WTC11 (cell line): Measurements from ENCODE around the gene CTSK. TPM values are rescaled to one million over a fixed set of nuclear protein-coding genes. Genes with fewer than 3 reads are reported as not detected.

Source experiments
- ATAC-seq: fragments of 200-7000 bp; cut with Tn5 transposase; 2 replicates; pipeline ENCODE4 v1.10.0; 2021; ENCODE audit warnings: mild to moderate bottlenecking, moderate library complexity
- CTCF ChIA-PET: fragments of 300-600 bp; sonication (Branson Sonifier 250); formaldehyde crosslinking; loops from one replicate; lab custom pipeline; 2021; ENCODE audit warnings: antibody characterized with exemption; lab: Charles Lee
- POLR2A ChIA-PET: fragments of 350-600 bp; sonication (Branson Sonifier 250); formaldehyde crosslinking; loops from one replicate; lab custom pipeline; 2021; ENCODE audit warnings: antibody characterized with exemption; lab: Charles Lee
- DNase-seq: peaks from one replicate; pipeline ENCODE4 v3.0.0; 2021; ENCODE audit warnings: low spot score
- H3K27ac Mint-ChIP-seq: 2 replicates; pipeline ENCODE4 v1.8.0; 2021; ENCODE audit warnings: mixed read lengths
- H3K27me3 Mint-ChIP-seq: 2 replicates; pipeline ENCODE4 v1.8.0; 2021; ENCODE audit warnings: low read depth, mild to moderate bottlenecking, moderate library complexity, mixed read lengths
- H3K36me3 Mint-ChIP-seq: 2 replicates; pipeline ENCODE4 v1.8.0; 2021; ENCODE audit warnings: mixed read lengths
- H3K4me1 Mint-ChIP-seq: 2 replicates; pipeline ENCODE4 v1.8.0; 2022; ENCODE audit warnings: mixed read lengths
- H3K4me3 Mint-ChIP-seq: 2 replicates; pipeline ENCODE4 v1.8.0; 2021; ENCODE audit warnings: mild to moderate bottlenecking, moderate library complexity, mixed read lengths
- H3K9me3 Mint-ChIP-seq: 2 replicates; pipeline ENCODE4 v1.8.0; 2021; ENCODE audit warnings: mixed read lengths
- CREM ChIP-seq: sonication (generic); formaldehyde crosslinking; IDR thresholded peaks from 2 replicates; pipeline ENCODE4 v1.8.1; 2022; ENCODE audit warnings: mild to moderate bottlenecking, missing genetic modification reagents, moderate library complexity
- FOXP1 ChIP-seq: sonication (generic); formaldehyde crosslinking; IDR thresholded peaks from 2 replicates; pipeline ENCODE4 v1.8.0; 2022; ENCODE audit warnings: missing genetic modification reagents, mild to moderate bottlenecking, moderate library complexity, borderline replicate concordance
- GTF2I ChIP-seq: fragments of 250-450 bp; sonication (Bioruptor Pico); conservative IDR thresholded peaks from 2 replicates; pipeline ENCODE4 v1.4.0; 2021; ENCODE audit warnings: mild to moderate bottlenecking
- JUN ChIP-seq: sonication (generic); formaldehyde crosslinking; IDR thresholded peaks from 2 replicates; pipeline ENCODE4 v1.8.0; 2023; ENCODE audit warnings: mild to moderate bottlenecking, missing genetic modification reagents
- NFATC4 ChIP-seq: fragments of 250-450 bp; sonication (Bioruptor Pico); IDR thresholded peaks from 2 replicates; pipeline ENCODE4 v1.9.0; 2021; ENCODE audit warnings: mild to moderate bottlenecking
- NFYB ChIP-seq: sonication (generic); formaldehyde crosslinking; conservative IDR thresholded peaks from 2 replicates; pipeline ENCODE4 v1.8.0; 2022; ENCODE audit warnings: low read depth, missing genetic modification reagents
- TCF7 ChIP-seq: sonication (generic); formaldehyde crosslinking; IDR thresholded peaks from 2 replicates; pipeline ENCODE4 v1.8.0; 2022; ENCODE audit warnings: mild to moderate bottlenecking, low read depth, missing genetic modification reagents, moderate library complexity
- ZBTB21 ChIP-seq: sonication (generic); formaldehyde crosslinking; IDR thresholded peaks from 2 replicates; pipeline ENCODE4 v1.8.1; 2023; ENCODE audit warnings: mild to moderate bottlenecking, missing genetic modification reagents, borderline replicate concordance
- ZNF138 ChIP-seq: sonication (generic); formaldehyde crosslinking; conservative IDR thresholded peaks from 2 replicates; pipeline ENCODE4 v1.8.1; 2022; ENCODE audit warnings: mild to moderate bottlenecking, moderate library complexity, missing genetic modification reagents
- ZNF232 ChIP-seq: sonication (generic); formaldehyde crosslinking; IDR thresholded peaks from 2 replicates; pipeline ENCODE4 v1.8.0; 2022; ENCODE audit warnings: mild to moderate bottlenecking, missing genetic modification reagents
- total RNA-seq: library from RNA; stranded (reverse); gene quantifications from 3 replicates; pipeline ENCODE4 v1.2.3, GENCODE V29; 2021
- TF ChIP-seq, protein P1 (sequence below): fragments of 250-450 bp; sonication (Bioruptor Pico); IDR thresholded peaks from 2 replicates; pipeline ENCODE4 v1.9.0; 2021; ENCODE audit warnings: mild to moderate bottlenecking, borderline replicate concordance
- TF ChIP-seq, protein P2 (sequence below): sonication (generic); formaldehyde crosslinking; IDR thresholded peaks from 2 replicates; pipeline ENCODE4 v1.8.0; 2022; ENCODE audit warnings: missing genetic modification reagents
- TF ChIP-seq, protein P3 (sequence below): sonication (generic); formaldehyde crosslinking; IDR thresholded peaks from 2 replicates; pipeline ENCODE4 v1.8.1; 2023; ENCODE audit warnings: mild to moderate bottlenecking, missing genetic modification reagents, borderline replicate concordance
- TF ChIP-seq, protein P4 (sequence below): sonication (generic); formaldehyde crosslinking; IDR thresholded peaks from 2 replicates; pipeline ENCODE4 v1.8.0; 2023; ENCODE audit warnings: mild to moderate bottlenecking, missing genetic modification reagents
- TF ChIP-seq, protein P5 (sequence below): sonication (generic); formaldehyde crosslinking; IDR thresholded peaks from 2 replicates; pipeline ENCODE4 v1.8.0; 2022; ENCODE audit warnings: mild to moderate bottlenecking, missing genetic modification reagents
- TF ChIP-seq, protein P6 (sequence below): sonication (generic); formaldehyde crosslinking; IDR thresholded peaks from 2 replicates; pipeline ENCODE4 v1.8.1; 2022; ENCODE audit warnings: missing genetic modification reagents, borderline replicate concordance
- TF ChIP-seq, protein P7 (sequence below): sonication (generic); formaldehyde crosslinking; IDR thresholded peaks from 2 replicates; pipeline ENCODE4 v1.8.1; 2022; ENCODE audit warnings: low read depth, missing genetic modification reagents, borderline replicate concordance

The CTSK gene
- total RNA-seq, 1 experiment from 2014 or later = 9.4 TPM

DNA sequence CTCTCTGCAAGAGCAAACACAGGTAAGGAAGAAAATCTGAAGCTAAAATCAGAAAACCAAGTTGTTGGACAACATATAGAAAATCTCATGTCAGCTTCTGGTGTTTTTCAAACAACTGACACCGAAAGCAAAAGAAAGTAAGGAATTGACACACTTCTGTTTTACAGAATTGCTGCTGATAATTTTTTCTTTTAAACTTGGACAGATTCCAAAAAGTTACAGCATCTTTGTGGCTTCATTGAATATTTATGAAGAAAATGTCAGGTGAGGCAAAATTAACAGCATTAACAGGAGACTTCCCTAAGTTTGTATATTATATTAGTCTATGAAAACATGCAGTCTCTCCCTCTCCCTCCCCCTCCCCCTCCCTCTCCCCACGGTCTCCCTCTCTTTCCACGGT, 27.6 kb downstream of the CTSK start:
- Mint-ChIP-seq H3K27me3 (no peaks in the 10 kb centered on the region), H3K36me3 (peaks cover 8% of the 10 kb centered on the region), H3K9me3 (peaks cover 6% of the 10 kb centered on the region), H3K4me3 (no peak overlapping the region), H3K27ac (no peak overlapping the region), H3K4me1 (no peaks in the 10 kb centered on the region)
- POLR2A ChIA-PET = no interaction called here
- TF ChIP-seq ZNF138 (no peak), ZBTB21 (CRISPR knock-in tag) (no peak), GTF2I (CRISPR knock-in tag) (no peak), NFYB (CRISPR knock-in tag) (no peak), ZNF232 (CRISPR knock-in tag) (no peak), CREM (CRISPR knock-in tag) (no peak), FOXP1 (CRISPR knock-in tag) (no peak), NFATC4 (CRISPR knock-in tag) (no peak)
- TF ChIP-seq, protein P1, sequence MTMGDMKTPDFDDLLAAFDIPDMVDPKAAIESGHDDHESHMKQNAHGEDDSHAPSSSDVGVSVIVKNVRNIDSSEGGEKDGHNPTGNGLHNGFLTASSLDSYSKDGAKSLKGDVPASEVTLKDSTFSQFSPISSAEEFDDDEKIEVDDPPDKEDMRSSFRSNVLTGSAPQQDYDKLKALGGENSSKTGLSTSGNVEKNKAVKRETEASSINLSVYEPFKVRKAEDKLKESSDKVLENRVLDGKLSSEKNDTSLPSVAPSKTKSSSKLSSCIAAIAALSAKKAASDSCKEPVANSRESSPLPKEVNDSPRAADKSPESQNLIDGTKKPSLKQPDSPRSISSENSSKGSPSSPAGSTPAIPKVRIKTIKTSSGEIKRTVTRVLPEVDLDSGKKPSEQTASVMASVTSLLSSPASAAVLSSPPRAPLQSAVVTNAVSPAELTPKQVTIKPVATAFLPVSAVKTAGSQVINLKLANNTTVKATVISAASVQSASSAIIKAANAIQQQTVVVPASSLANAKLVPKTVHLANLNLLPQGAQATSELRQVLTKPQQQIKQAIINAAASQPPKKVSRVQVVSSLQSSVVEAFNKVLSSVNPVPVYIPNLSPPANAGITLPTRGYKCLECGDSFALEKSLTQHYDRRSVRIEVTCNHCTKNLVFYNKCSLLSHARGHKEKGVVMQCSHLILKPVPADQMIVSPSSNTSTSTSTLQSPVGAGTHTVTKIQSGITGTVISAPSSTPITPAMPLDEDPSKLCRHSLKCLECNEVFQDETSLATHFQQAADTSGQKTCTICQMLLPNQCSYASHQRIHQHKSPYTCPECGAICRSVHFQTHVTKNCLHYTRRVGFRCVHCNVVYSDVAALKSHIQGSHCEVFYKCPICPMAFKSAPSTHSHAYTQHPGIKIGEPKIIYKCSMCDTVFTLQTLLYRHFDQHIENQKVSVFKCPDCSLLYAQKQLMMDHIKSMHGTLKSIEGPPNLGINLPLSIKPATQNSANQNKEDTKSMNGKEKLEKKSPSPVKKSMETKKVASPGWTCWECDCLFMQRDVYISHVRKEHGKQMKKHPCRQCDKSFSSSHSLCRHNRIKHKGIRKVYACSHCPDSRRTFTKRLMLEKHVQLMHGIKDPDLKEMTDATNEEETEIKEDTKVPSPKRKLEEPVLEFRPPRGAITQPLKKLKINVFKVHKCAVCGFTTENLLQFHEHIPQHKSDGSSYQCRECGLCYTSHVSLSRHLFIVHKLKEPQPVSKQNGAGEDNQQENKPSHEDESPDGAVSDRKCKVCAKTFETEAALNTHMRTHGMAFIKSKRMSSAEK (CRISPR knock-in tag) = no peak
- TF ChIP-seq, protein P2, sequence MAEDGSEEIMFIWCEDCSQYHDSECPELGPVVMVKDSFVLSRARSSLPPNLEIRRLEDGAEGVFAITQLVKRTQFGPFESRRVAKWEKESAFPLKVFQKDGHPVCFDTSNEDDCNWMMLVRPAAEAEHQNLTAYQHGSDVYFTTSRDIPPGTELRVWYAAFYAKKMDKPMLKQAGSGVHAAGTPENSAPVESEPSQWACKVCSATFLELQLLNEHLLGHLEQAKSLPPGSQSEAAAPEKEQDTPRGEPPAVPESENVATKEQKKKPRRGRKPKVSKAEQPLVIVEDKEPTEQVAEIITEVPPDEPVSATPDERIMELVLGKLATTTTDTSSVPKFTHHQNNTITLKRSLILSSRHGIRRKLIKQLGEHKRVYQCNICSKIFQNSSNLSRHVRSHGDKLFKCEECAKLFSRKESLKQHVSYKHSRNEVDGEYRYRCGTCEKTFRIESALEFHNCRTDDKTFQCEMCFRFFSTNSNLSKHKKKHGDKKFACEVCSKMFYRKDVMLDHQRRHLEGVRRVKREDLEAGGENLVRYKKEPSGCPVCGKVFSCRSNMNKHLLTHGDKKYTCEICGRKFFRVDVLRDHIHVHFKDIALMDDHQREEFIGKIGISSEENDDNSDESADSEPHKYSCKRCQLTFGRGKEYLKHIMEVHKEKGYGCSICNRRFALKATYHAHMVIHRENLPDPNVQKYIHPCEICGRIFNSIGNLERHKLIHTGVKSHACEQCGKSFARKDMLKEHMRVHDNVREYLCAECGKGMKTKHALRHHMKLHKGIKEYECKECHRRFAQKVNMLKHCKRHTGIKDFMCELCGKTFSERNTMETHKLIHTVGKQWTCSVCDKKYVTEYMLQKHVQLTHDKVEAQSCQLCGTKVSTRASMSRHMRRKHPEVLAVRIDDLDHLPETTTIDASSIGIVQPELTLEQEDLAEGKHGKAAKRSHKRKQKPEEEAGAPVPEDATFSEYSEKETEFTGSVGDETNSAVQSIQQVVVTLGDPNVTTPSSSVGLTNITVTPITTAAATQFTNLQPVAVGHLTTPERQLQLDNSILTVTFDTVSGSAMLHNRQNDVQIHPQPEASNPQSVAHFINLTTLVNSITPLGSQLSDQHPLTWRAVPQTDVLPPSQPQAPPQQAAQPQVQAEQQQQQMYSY = no peak
- CTCF ChIA-PET = no interaction called here
- ATAC-seq (no peak), DNase-seq (no peak)

DNA sequence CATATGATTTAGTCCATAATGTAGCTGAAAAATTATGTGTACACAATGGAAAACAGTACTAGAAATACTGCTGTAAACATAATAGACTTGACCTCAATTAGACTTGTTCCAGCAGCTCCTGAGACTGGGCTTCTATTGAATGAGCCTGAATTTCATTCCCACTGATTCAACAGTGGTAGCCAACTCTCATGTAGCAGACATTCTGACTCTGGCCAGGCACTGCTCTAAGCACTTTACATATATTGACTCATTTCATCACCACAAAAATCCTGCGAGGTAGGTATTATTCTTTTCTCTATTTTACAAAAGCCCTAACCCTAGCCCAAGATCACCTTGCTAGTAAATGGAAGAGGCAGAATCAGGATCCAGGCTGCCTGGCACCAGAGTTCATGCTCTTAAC, 29.7 kb downstream of the CTSK start:
- CTCF ChIA-PET = interaction anchor here (0.6 kb wide), 1 partner anchor 9 kb away, joined by 3 read pairs; no protein-coding TSS in a partner anchor
- DNase-seq = no peak
- no peaks in the 10 kb centered on the region for H3K27me3 Mint-ChIP-seq
- TF ChIP-seq, protein P3, sequence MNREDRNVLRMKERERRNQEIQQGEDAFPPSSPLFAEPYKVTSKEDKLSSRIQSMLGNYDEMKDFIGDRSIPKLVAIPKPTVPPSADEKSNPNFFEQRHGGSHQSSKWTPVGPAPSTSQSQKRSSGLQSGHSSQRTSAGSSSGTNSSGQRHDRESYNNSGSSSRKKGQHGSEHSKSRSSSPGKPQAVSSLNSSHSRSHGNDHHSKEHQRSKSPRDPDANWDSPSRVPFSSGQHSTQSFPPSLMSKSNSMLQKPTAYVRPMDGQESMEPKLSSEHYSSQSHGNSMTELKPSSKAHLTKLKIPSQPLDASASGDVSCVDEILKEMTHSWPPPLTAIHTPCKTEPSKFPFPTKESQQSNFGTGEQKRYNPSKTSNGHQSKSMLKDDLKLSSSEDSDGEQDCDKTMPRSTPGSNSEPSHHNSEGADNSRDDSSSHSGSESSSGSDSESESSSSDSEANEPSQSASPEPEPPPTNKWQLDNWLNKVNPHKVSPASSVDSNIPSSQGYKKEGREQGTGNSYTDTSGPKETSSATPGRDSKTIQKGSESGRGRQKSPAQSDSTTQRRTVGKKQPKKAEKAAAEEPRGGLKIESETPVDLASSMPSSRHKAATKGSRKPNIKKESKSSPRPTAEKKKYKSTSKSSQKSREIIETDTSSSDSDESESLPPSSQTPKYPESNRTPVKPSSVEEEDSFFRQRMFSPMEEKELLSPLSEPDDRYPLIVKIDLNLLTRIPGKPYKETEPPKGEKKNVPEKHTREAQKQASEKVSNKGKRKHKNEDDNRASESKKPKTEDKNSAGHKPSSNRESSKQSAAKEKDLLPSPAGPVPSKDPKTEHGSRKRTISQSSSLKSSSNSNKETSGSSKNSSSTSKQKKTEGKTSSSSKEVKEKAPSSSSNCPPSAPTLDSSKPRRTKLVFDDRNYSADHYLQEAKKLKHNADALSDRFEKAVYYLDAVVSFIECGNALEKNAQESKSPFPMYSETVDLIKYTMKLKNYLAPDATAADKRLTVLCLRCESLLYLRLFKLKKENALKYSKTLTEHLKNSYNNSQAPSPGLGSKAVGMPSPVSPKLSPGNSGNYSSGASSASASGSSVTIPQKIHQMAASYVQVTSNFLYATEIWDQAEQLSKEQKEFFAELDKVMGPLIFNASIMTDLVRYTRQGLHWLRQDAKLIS (CRISPR knock-in tag) = no peak
- TF ChIP-seq, protein P4, sequence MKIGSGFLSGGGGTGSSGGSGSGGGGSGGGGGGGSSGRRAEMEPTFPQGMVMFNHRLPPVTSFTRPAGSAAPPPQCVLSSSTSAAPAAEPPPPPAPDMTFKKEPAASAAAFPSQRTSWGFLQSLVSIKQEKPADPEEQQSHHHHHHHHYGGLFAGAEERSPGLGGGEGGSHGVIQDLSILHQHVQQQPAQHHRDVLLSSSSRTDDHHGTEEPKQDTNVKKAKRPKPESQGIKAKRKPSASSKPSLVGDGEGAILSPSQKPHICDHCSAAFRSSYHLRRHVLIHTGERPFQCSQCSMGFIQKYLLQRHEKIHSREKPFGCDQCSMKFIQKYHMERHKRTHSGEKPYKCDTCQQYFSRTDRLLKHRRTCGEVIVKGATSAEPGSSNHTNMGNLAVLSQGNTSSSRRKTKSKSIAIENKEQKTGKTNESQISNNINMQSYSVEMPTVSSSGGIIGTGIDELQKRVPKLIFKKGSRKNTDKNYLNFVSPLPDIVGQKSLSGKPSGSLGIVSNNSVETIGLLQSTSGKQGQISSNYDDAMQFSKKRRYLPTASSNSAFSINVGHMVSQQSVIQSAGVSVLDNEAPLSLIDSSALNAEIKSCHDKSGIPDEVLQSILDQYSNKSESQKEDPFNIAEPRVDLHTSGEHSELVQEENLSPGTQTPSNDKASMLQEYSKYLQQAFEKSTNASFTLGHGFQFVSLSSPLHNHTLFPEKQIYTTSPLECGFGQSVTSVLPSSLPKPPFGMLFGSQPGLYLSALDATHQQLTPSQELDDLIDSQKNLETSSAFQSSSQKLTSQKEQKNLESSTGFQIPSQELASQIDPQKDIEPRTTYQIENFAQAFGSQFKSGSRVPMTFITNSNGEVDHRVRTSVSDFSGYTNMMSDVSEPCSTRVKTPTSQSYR (CRISPR knock-in tag) = no peak
- TF ChIP-seq JUN (CRISPR knock-in tag) (no peak), TCF7 (CRISPR knock-in tag) (no peak)
- TF ChIP-seq, protein P5, sequence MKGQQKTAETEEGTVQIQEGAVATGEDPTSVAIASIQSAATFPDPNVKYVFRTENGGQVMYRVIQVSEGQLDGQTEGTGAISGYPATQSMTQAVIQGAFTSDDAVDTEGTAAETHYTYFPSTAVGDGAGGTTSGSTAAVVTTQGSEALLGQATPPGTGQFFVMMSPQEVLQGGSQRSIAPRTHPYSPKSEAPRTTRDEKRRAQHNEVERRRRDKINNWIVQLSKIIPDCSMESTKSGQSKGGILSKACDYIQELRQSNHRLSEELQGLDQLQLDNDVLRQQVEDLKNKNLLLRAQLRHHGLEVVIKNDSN (CRISPR knock-in tag) = no peak
- TF ChIP-seq, protein P6, sequence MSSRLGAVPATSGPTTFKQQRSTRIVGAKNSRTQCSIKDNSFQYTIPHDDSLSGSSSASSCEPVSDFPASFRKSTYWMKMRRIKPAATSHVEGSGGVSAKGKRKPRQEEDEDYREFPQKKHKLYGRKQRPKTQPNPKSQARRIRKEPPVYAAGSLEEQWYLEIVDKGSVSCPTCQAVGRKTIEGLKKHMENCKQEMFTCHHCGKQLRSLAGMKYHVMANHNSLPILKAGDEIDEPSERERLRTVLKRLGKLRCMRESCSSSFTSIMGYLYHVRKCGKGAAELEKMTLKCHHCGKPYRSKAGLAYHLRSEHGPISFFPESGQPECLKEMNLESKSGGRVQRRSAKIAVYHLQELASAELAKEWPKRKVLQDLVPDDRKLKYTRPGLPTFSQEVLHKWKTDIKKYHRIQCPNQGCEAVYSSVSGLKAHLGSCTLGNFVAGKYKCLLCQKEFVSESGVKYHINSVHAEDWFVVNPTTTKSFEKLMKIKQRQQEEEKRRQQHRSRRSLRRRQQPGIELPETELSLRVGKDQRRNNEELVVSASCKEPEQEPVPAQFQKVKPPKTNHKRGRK (CRISPR knock-in tag) = no peak
- TF ChIP-seq, protein P7, sequence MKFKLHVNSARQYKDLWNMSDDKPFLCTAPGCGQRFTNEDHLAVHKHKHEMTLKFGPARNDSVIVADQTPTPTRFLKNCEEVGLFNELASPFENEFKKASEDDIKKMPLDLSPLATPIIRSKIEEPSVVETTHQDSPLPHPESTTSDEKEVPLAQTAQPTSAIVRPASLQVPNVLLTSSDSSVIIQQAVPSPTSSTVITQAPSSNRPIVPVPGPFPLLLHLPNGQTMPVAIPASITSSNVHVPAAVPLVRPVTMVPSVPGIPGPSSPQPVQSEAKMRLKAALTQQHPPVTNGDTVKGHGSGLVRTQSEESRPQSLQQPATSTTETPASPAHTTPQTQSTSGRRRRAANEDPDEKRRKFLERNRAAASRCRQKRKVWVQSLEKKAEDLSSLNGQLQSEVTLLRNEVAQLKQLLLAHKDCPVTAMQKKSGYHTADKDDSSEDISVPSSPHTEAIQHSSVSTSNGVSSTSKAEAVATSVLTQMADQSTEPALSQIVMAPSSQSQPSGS (CRISPR knock-in tag) = no peak

More for the DNA sequence above, 29.7 kb downstream of the CTSK start:
- Mint-ChIP-seq H3K36me3 (peaks cover 8% of the 10 kb centered on the region), H3K4me3 (no peak overlapping the region), H3K4me1 (no peaks in the 10 kb centered on the region), H3K27ac (no peak overlapping the region), H3K9me3 (peaks cover 6% of the 10 kb centered on the region)
- ATAC-seq = no peak
- POLR2A ChIA-PET = no interaction called here
